Measurements from ENCODE around the gene ACTR3.

- no peak for TF ChIP-seq CTCF (IDR thresholded peaks at IDR 0.05; ENCODE audit: low read depth, low read length, missing input control)
- no peak for TF ChIP-seq FOXA1 (IDR thresholded peaks at IDR 0.05)
- no peak for TF ChIP-seq REST (IDR thresholded peaks at IDR 0.05)
- no peak for TF ChIP-seq JUND (IDR thresholded peaks at IDR 0.05)
- TF ChIP-seq ATF3 (IDR thresholded peaks at IDR 0.05) = no peak
- no peak for TF ChIP-seq ZBTB33 (IDR thresholded peaks at IDR 0.05)
- TF ChIP-seq TAF1 (conservative IDR thresholded peaks at IDR 0.05) = no peak
- no peak for TF ChIP-seq EGR1 (IDR thresholded peaks at IDR 0.05; ENCODE audit: low read depth in 2 of 2)
- no peak for TF ChIP-seq RAD21 (IDR thresholded peaks at IDR 0.05)
Measured at GRCh38 chr2:113887009-113887792, 2.7 kb upstream of the ACTR3 start.

Measured in liver (tissue), 3 donors.